Pancreas (tissue), 10 donors: Measurements from ENCODE around the gene TAOK3. TPM values are rescaled to one million over a fixed set of nuclear protein-coding genes. Genes with fewer than 3 reads are reported as not detected.

Experiments
- ATAC-seq, 4 donors: fragments of 200-7000 bp; cut with Tn5 transposase; one replicate each; pipeline versions ENCODE4 v1.8.0 to v1.9.1; 2020; ENCODE audit warnings: mild to moderate bottlenecking in 4 of 4, moderate library complexity in 4 of 4
- DNase-seq, 6 donors: peaks; one replicate each; pipeline ENCODE4 v3.0.0-alpha.2; 2020
- FAIRE-seq: peaks from 2 replicates; lab custom pipeline; 2012; peaks lifted over from hg19 to GRCh38; lab: Jason Lieb, UNC
- H3K27ac ChIP-seq, 4 donors: fragments of 200-600 bp; sonication (generic); 1 replicate in 3 of 4; 2 replicates in 1 of 4; pipeline versions ENCODE4 v1.5.0 to v1.8.0; 2020
- H3K27me3 ChIP-seq, 4 donors: fragments of 200-600 bp; one replicate each; pipeline ENCODE4 v1.8.0; 2021
- H3K36me3 ChIP-seq, 3 donors: fragments of 200-600 bp; sonication (generic) in 1 of 3; one replicate each; pipeline versions ENCODE4 v1.5.0 to v1.8.0; 2020 to 2021
- H3K4me1 ChIP-seq, 3 donors: fragments of 200-600 bp; one replicate each; pipeline ENCODE4 v1.8.0; 2021
- H3K4me3 ChIP-seq, 4 donors: fragments of 200-600 bp; sonication (generic) in 2 of 4; one replicate each; pipeline versions ENCODE4 v1.5.0 to v1.8.0; 2020 to 2021
- H3K9me3 ChIP-seq, 4 donors: fragments of 200-600 bp; one replicate each; pipeline ENCODE4 v1.8.0; 2021
- CTCF ChIP-seq, 4 donors: fragments of 200-600 bp; sonication (generic) in 3 of 4; IDR thresholded peaks; one replicate each; pipeline versions ENCODE4 v1.5.0 to v1.8.0; 2021; ENCODE audit warnings: antibody characterized with exemption in 4 of 4
- WGBS, 2 donors: extraction: QIAGEN DNeasy Blood & Tissue Kit; methylation state at CpG; one replicate each; pipeline ENCODE4 v1.1.7; 2013; 5-methylcytosine and 5-hydroxymethylcytosine counted together
- intact Hi-C, 3 donors: fragments of 100-400 bp; cut with DNase I; formaldehyde crosslinking; loops; one replicate each; pipeline versions ENCODE4 v1.11.1 to v1.14.2; 2022
- polyA plus RNA-seq, 2 donors: library from polyadenylated mRNA; stranded (reverse); fragments of 200-250 nt; gene quantifications; one replicate each; pipeline ENCODE4 v1.2.3, GENCODE V29; 2013
- total RNA-seq, 6 donors: library from RNA; stranded (reverse); fragmentation: NEBNext Ultra II Directional in 4 of 6; extraction: Animal tissue kit (Norgen Biotek cat#: 25700) in 4 of 6; gene quantifications; one replicate each; pipeline versions ENCODE4 v1.2.1 to v1.2.4, GENCODE V29; 2021 to 2023
- donor health status: healthy with polysubstance abuse.
- donor health status: DM: no; HTN: no; CAD: no; lungs with moderate emphysema.
- donor health status: DM: no; HTN: no; CAD: no.
- donor health status: control.
- donor health status: control.
- donor health status: Bipolar disorder and iron deficiency.
- donor health status: DM: yes; HTN: yes; CAD: no.
- donor health status: DM: no; HTN: no; CAD: no.
- donor health status: DM: no; HTN: no; CAD: no.
- donor health status: DM: yes; HTN: yes; CAD: no.

Gene TAOK3
- total and polyA plus RNA-seq, 8 donors = 7.9 to 21.0 (median 11.4) TPM

- Histone ChIP-seq H3K36me3 (no peaks in the 10 kb centered on the region), H3K27ac (peak overlapping the region in 1 of 4 donors; percentile 33), H3K27me3 (no peaks in the 10 kb centered on the region), H3K4me1 (no peaks in the 10 kb centered on the region), H3K4me3 (no peak overlapping the region), H3K9me3 (no peaks in the 10 kb centered on the region)
- WGBS, 2 donors = 66 to 70% methylated on average over 5 of the region's 5 CpGs
- intact Hi-C loops = no loop called here
- ATAC-seq (peak in 3 of 4 donors; percentile 52 to 77 (median 72)), FAIRE-seq (no peak), DNase-seq (no peak)
- TF ChIP-seq CTCF (IDR thresholded peaks at IDR 0.05) = no peak
Measured at GRCh38 chr12:118271770-118272417, 100.8 kb downstream of the TAOK3 start.

- Histone ChIP-seq H3K36me3 (no peaks in the 10 kb centered on the region), H3K27me3 (no peaks in the 10 kb centered on the region), H3K4me1 (no peaks in the 10 kb centered on the region), H3K4me3 (no peak overlapping the region), H3K27ac (peak overlapping the region in 1 of 4 donors; percentile 33), H3K9me3 (no peaks in the 10 kb centered on the region)
- TF ChIP-seq CTCF (IDR thresholded peaks at IDR 0.05) = no peak
- intact Hi-C loops = no loop called here
- WGBS, 2 donors = 95 to 96% methylated on average over 3 of the region's 3 CpGs
- DNase-seq = no peak
- ATAC-seq = no peak
- no peak for FAIRE-seq
Measured at GRCh38 chr12:118271183-118271582, 101.5 kb downstream of the TAOK3 start.

GRCh38 chr12:118269806-118270205, 102.9 kb downstream of the TAOK3 start:
- no peak for DNase-seq
- FAIRE-seq = no peak
- no peak for TF ChIP-seq CTCF (IDR thresholded peaks at IDR 0.05)
- intact Hi-C loops = no loop called here
- no peaks in the 10 kb centered on the region for H3K9me3 ChIP-seq
- no peaks in the 10 kb centered on the region for H3K27me3 ChIP-seq
- no peak overlapping the region for H3K4me3 ChIP-seq
- H3K4me1 ChIP-seq = no peaks in the 10 kb centered on the region
- no peak overlapping the region for H3K27ac ChIP-seq
- 85 to 94% methylated on average over 1 of the region's 1 CpG for WGBS, 2 donors
- no peak for ATAC-seq
- H3K36me3 ChIP-seq = no peaks in the 10 kb centered on the region

GRCh38 chr12:118259079-118259478, 113.6 kb downstream of the TAOK3 start:
- DNase-seq = no peak
- H3K27ac ChIP-seq = no peak overlapping the region
- no peak overlapping the region for H3K4me3 ChIP-seq
- intact Hi-C loops = no loop called here
- H3K27me3 ChIP-seq = no peaks in the 10 kb centered on the region
- ATAC-seq = peak in 2 of 4 donors; percentile 45 to 54
- H3K4me1 ChIP-seq = no peaks in the 10 kb centered on the region
- FAIRE-seq = no peak
- WGBS, 2 donors = 51 to 66% methylated on average over 6 of the region's 6 CpGs
- H3K36me3 ChIP-seq = peaks cover 0 to 5% (median 0%) of the 10 kb centered on the region in 3 donors
- TF ChIP-seq CTCF (IDR thresholded peaks at IDR 0.05) = no peak
- H3K9me3 ChIP-seq = no peaks in the 10 kb centered on the region

- TF ChIP-seq CTCF (IDR thresholded peaks at IDR 0.05) = no peak
- Histone ChIP-seq H3K4me1 (no peaks in the 10 kb centered on the region), H3K9me3 (no peaks in the 10 kb centered on the region), H3K36me3 (peaks cover 0 to 5% (median 0%) of the 10 kb centered on the region in 3 donors), H3K27me3 (no peaks in the 10 kb centered on the region), H3K4me3 (no peak overlapping the region), H3K27ac (no peak overlapping the region)
- no peak for DNase-seq
- no peak for FAIRE-seq
- ATAC-seq = no peak
- 96 to 97% methylated on average over 1 of the region's 1 CpG for WGBS, 2 donors
- intact Hi-C loops = no loop called here
Measured at GRCh38 chr12:118256352-118256751, 116.4 kb downstream of the TAOK3 start.
